NCI-H510A treated with DMSO at 0.1 percent for 48 hours (cell line): Measurements from ENCODE around the gene MEIS1.

ENCODE experiments used
- DNase-seq: peaks from one replicate; lab custom pipeline; 2025; lab: John Stamatoyannopoulos, UW

Gene MEIS1

GRCh38 chr2:66535574-66536289 lies 100.8 kb downstream of the MEIS1 start:
- DNase-seq: no peak

- no peak for DNase-seq
These were observed 101.4 kb downstream of the MEIS1 start for GRCh38 chr2:66536290-66536673.

- DNase-seq: no peak
These were observed 102.1 kb downstream of the MEIS1 start for GRCh38 chr2:66536997-66537396.

GRCh38 chr2:66538291-66538690 lies 103.4 kb downstream of the MEIS1 start:
- DNase-seq: no peak

DNA sequence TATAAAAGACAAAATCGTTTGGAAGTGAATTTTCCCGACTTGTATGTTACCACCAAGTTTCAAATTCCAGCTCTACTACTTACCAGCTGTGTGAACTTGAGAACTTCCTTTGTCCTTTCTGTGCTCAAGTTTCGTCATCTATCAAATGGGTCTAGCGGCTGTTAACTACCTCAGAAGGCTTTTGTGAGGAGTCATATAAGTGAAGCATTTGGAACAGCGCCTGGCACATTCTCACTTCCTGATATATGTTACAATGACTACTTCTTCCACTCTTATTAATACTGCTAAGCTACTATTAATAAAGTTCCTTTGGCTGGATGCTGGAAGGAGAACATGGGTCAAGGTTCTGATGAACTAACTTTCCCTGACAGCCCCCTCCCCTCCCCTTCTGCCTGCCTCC lies 104.5 kb downstream of the MEIS1 start:
- DNase-seq: no peak

DNA sequence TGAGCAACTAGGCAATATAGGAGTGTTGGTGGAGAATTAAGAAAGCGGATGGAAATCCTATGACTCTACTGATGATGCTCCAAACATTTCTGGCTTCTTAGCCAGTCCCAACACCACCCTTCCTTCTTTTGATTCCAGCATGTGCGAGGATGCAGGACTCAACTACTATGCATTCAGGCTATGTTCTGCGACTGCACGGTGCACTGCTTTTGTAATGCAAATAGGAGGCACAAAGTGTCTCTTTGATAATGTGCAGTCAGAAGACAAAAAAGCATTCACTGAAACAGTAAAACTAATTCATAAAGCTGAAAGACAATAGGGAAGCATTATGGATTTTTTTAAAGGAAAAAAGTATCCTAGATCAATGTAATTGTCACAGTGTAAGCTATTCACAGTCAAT lies 106.7 kb downstream of the MEIS1 start:
- no peak for DNase-seq

DNA sequence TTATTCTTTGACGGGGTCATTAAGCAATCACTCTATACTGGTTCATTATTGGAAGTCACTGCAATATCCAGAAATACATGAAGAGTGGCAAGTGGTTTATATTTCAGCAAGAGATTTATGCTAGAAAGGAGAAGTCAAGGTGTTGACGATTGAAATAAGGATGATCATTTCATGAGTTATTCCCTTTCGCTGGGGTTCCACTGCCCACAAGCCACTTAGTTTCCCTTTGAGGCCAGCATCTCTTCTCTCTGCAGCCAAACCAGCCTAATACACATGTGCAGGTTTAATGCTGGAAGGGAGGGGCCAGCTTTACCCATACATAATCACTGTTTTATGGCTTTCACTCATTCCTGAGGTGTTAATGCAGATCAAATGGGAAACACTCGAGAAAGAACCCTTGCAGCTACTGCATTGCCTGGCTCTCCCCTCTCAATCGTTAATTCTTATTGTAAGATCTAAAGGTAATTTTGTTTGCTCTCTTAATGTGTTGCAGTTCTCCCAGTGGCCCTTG lies 108.4 kb downstream of the MEIS1 start:
- DNase-seq: no peak

- no peak for DNase-seq
These were observed 109.3 kb downstream of the MEIS1 start for GRCh38 chr2:66544258-66544657.

DNA sequence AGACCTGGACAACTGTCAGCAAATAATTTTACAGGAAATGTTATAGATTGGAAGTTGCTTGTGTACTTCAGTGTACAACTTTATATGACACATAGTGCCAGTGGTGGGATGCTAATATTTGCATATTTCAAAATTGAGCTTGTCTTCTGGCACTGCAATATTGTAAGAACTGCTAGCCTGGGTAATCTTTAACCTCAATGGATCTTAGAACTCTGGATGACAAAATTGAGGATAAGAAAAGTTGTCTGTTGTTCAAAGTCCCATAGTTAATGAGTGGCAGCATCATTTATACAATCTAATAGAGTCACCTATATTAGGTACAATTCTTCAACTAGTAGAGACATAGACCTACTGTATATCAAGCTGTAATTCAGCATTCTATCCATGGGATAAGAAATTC lies 110.3 kb downstream of the MEIS1 start:
- DNase-seq: no peak

DNA sequence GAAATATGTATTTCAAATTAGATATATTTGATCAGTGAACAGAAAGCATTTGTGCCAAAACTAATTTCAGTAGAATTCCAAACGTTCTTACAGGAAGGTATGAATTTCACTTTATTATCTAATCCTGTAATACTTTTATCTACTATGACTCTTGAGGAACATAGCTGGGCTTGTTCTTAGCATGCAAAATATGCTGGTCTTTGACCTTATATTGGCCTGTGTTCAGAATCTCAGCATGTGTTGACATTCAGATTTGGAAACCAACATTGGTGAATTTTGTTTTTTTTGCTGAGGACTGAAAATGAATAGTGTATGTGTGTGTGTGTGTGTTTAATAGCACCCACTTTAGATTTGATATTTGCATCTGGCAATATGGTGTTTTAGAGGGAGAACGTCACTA lies 112.2 kb downstream of the MEIS1 start:
- no peak for DNase-seq

DNA sequence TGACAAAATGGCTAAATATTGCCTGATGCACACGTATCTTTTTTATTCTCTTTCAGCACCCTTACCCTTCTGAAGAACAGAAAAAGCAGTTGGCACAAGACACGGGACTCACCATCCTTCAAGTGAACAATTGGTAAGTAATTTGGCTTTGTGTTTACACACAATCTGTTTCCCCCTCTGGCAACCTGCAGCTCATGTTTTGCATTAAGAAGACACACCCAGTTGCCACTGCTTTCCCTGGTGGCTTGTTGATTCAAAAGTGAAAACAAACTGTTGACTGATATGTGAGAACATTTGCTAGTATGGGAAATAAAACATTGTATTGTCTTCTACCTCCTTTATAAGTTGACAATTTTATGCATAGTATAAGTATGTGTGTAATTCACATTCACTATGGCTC lies 113.0 kb downstream of the MEIS1 start:
- DNase-seq: no peak

DNA sequence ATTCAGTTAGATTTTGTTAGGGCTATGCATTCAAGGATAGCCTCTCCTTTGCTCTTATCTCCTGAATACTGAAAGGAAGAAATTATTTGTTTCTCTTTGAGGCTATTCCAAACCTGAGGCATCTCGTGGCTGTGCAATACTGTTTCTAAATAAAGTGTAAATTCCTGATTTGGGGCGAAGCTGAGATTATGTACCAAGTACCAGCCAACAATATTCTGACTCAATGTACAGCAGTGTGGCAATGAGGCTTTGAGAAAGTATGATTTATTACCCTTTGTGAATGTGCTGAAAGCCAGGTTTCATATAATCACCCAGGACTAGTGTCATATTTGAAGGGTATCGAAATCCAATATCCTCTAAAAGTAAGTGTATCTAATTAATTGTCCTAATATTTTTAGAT lies 113.5 kb downstream of the MEIS1 start:
- no peak for DNase-seq

- DNase-seq: no peak
These were observed 115.9 kb downstream of the MEIS1 start for GRCh38 chr2:66550826-66551225.

GRCh38 chr2:66553370-66553769 lies 118.4 kb downstream of the MEIS1 start:
- DNase-seq: no peak

DNA sequence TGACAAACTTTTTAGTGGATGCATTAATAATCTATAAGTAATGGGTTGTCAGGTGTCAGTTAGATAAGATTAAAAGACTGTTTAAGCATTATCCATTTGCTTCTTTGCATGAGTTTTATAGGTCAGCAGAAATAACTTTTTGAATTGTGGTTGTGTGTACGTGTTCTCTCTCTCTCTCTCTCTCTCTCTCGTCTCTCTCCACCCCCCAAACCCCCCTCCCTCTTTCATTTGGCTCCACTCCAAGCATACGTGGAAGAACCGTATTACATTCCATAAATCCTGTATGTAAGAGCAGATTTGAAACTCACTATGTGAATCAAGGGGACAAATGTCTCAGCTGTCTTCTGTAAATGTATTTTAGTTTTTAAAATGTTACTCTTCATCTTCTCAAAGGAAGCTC lies 120.2 kb downstream of the MEIS1 start:
- DNase-seq: peak; percentile 16

GRCh38 chr2:66555501-66556324 lies 120.8 kb downstream of the MEIS1 start:
- DNase-seq: no peak

DNA sequence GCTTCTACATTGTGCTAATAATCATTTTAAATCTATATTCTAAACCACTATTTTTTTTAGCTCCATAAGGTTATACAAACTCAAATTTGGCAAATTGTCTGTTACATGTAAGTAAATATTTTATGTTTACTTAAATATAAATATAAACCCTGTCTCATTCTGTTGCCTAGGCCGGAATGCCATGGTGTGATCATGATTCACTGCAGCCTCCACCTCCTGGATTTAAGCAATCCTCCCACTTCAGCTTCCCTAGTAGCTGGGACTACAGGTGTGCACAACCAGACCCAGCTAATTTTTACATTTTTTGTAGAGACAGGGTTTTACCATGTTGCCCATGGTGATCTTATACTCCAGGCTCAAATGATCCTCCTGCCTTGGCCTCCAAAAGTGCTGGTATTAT lies 124.7 kb downstream of the MEIS1 start:
- DNase-seq: no peak

DNA sequence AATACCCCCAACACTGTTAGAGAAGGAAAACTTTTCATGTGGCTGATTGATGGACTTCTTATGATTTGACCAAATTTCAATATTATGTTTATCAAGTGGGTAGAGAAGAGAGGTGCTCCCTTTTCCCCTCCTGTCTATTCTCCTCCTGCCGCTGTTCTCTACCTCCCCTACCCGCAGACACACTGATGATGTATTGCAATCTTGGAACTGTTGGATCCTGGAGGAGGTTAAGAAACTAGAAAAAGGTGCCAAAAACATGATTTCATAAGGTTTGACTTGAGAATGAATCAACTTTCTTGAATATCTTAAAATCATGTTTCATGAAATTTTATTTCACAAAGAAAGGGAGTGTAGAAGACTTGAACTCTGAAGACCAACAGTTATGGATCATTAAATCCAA lies 125.8 kb downstream of the MEIS1 start:
- DNase-seq: no peak

- no peak for DNase-seq
These were observed 126.8 kb downstream of the MEIS1 start for GRCh38 chr2:66561645-66562303.

DNA sequence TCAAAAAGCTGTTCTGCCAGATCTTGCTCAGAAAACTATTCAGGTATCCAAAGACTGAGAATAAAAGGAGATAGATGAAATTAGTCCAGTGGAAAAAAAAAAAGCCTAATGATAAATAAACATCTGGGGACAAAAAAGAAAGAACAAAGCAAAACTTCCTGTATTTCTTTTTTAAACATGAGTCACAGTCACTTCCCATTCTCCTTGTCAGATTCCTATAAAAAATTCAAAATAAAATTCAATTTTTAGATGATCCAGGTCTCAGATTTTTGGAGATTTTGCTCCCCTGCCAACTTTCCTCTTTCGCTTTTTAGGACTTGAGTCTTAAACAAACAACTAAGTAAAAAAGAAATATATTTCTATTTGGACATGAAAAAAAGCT lies 127.4 kb downstream of the MEIS1 start:
- no peak for DNase-seq

GRCh38 chr2:66563473-66563872 lies 128.5 kb downstream of the MEIS1 start:
- DNase-seq: no peak

- DNase-seq: no peak
These were observed 130.4 kb downstream of the MEIS1 start for GRCh38 chr2:66565291-66565690.
